Ovary (tissue), 3 donors: Measurements from ENCODE around the gene TMEM269.

Experiments
- CTCF ChIP-seq, 3 donors: fragments of 450-650 bp in 2 of 3; fragments of 200-600 bp in 1 of 3; IDR thresholded peaks; one replicate each; pipeline versions ENCODE4 v1.5.1 to v1.8.0; 2016 to 2022; ENCODE audit warnings: antibody characterized with exemption in 3 of 3, mild to moderate bottlenecking in 1 of 3
- EP300 ChIP-seq: sonication (generic); formaldehyde crosslinking; IDR thresholded peaks from one replicate; pipeline ENCODE4 v1.6.1; 2017; ENCODE audit warnings: antibody characterized with exemption
- POLR2A ChIP-seq: fragments of 450-650 bp; IDR thresholded peaks from one replicate; pipeline ENCODE4 v1.6.1; 2017; ENCODE audit warnings: antibody characterized with exemption, mild to moderate bottlenecking, moderate library complexity
- donor health status: DM: no; HTN: no; CAD: no.

GRCh38 chr1:42845193-42845592 lies 60.4 kb downstream of the TMEM269 start:
- TF ChIP-seq CTCF (IDR thresholded peaks at IDR 0.05) = no peak
- no peak for TF ChIP-seq POLR2A
- no peak for TF ChIP-seq EP300
